HepG2 (cell line): ENCODE data around the gene MYD88. TPM values are rescaled to one million over a fixed set of nuclear protein-coding genes. Genes with fewer than 3 reads are reported as not detected.

ENCODE experiments used
- ARNTL ChIP-seq: sonication (generic); formaldehyde crosslinking; IDR thresholded peaks from 2 replicates; pipeline ENCODE4 v1.4.0; 2020; ENCODE audit warnings: mild to moderate bottlenecking, missing genetic modification reagents
- GATAD1 ChIP-seq: IDR thresholded peaks from 2 replicates; pipeline ENCODE4 v1.6.1; 2016; ENCODE audit warnings: missing genetic modification reagents, missing compliant biosample characterization
- IKZF4 ChIP-seq: sonication (generic); formaldehyde crosslinking; IDR thresholded peaks from 2 replicates; pipeline ENCODE4 v1.5.1; 2020; ENCODE audit warnings: borderline replicate concordance, mild to moderate bottlenecking, low read depth, missing genetic modification reagents; ENCODE audit errors: not compliant biosample characterization
- IKZF5 ChIP-seq: IDR thresholded peaks from 2 replicates; pipeline ENCODE4 v1.6.1; 2018; ENCODE audit warnings: missing genetic modification reagents, mild to moderate bottlenecking, missing compliant biosample characterization
- KDM5A ChIP-seq: fragments of 200-600 bp; sonication (generic); IDR thresholded peaks from 2 replicates; pipeline ENCODE4 v1.7.0; 2018; ENCODE audit warnings: antibody characterized with exemption, mild to moderate bottlenecking, low read length, borderline replicate concordance
- MED8 ChIP-seq: sonication (generic); formaldehyde crosslinking; IDR thresholded peaks from 2 replicates; pipeline ENCODE4 v1.8.1; 2023; ENCODE audit warnings: mild to moderate bottlenecking, missing genetic modification reagents; ENCODE audit not compliant: insufficient replicate concordance
- MIER3 ChIP-seq: IDR thresholded peaks from 2 replicates; pipeline ENCODE4 v1.6.1; 2016; ENCODE audit warnings: missing compliant biosample characterization, borderline replicate concordance
- SALL2 ChIP-seq: sonication (generic); formaldehyde crosslinking; IDR thresholded peaks from 2 replicates; pipeline ENCODE4 v1.8.1; 2023; ENCODE audit warnings: mild to moderate bottlenecking, missing genetic modification reagents, inconsistent platforms
- TBX3 ChIP-seq: fragments of 450-650 bp; IDR thresholded peaks from 2 replicates; pipeline ENCODE4 v1.6.1; 2017; ENCODE audit warnings: antibody characterized with exemption, mild to moderate bottlenecking, inconsistent platforms, borderline replicate concordance
- TCF7L2 ChIP-seq: IDR thresholded peaks from 2 replicates; pipeline ENCODE4 v1.6.1; 2011; ENCODE audit warnings: mild to moderate bottlenecking, low read depth, low read length, moderate library complexity
- ZMAT3 ChIP-seq: sonication (generic); formaldehyde crosslinking; conservative IDR thresholded peaks from 2 replicates; pipeline ENCODE4 v1.7.0; 2021; ENCODE audit warnings: missing genetic modification reagents
- ZMYM4 ChIP-seq: sonication (generic); formaldehyde crosslinking; IDR thresholded peaks from 2 replicates; pipeline ENCODE4 v1.8.1; 2023; ENCODE audit warnings: mild to moderate bottlenecking, missing genetic modification reagents
- ZNF232 ChIP-seq: sonication (generic); formaldehyde crosslinking; IDR thresholded peaks from 2 replicates; pipeline ENCODE4 v1.4.0; 2020; ENCODE audit warnings: missing genetic modification reagents, borderline replicate concordance
- ZNF709 ChIP-seq: sonication (generic); formaldehyde crosslinking; IDR thresholded peaks from 2 replicates; pipeline ENCODE4 v1.5.0; 2020; ENCODE audit warnings: mild to moderate bottlenecking, missing genetic modification reagents
- ZNF766 ChIP-seq: sonication (generic); formaldehyde crosslinking; IDR thresholded peaks from 2 replicates; pipeline ENCODE4 v1.5.0; 2020; ENCODE audit warnings: missing genetic modification reagents, borderline replicate concordance
- ZNF781 ChIP-seq: sonication (generic); formaldehyde crosslinking; IDR thresholded peaks from 2 replicates; pipeline ENCODE4 v1.5.1; 2020; ENCODE audit warnings: borderline replicate concordance, mild to moderate bottlenecking, missing genetic modification reagents; ENCODE audit errors: not compliant biosample characterization
- polyA plus RNA-seq, 8 experiments: library from polyadenylated mRNA; depleted of rRNA in 3 of 8; stranded (reverse) in 7 of 8; unstranded in 1 of 8; fragments of >200 nt; fragmentation: Illumina TruSeq in 4 of 8; extraction: Trizol in 4 of 8; gene quantifications; 2 replicates each; pipeline versions ENCODE4 v1.2.1 to v1.2.3, GENCODE V29; 2011 to 2016; ENCODE audit warnings: low read depth in 4 of 8, missing spikeins in 1 of 8, mixed read lengths in 1 of 8; ENCODE audit not compliant: insufficient read depth in 1 of 8
- total RNA-seq, 5 experiments: library from RNA; depleted of rRNA; stranded (reverse); fragments of >200 nt; fragmentation: Illumina TruSeq; extraction: Trizol; gene quantifications; 2 replicates each; pipeline ENCODE4 v1.2.3, GENCODE V29; 2016; ENCODE audit warnings: low read depth in 1 of 5
- TF ChIP-seq, protein P1 (sequence below): sonication (generic); formaldehyde crosslinking; IDR thresholded peaks from 2 replicates; pipeline ENCODE4 v1.5.1; 2020; ENCODE audit warnings: missing genetic modification reagents, mild to moderate bottlenecking, borderline replicate concordance
- TF ChIP-seq, protein P2 (sequence below): sonication (generic); formaldehyde crosslinking; conservative IDR thresholded peaks from 2 replicates; pipeline ENCODE4 v1.4.0; 2020; ENCODE audit warnings: mild to moderate bottlenecking, missing genetic modification reagents, moderate library complexity

Gene MYD88
- total and polyA plus RNA-seq, 2 of the 13 experiments (the other 11 are each of a cell fraction or from before 2014, with no cell fraction given) = 7.6 to 32.7 TPM

- peak; percentile 88 for TF ChIP-seq IKZF5 (CRISPR knock-in tag)
- TF ChIP-seq IKZF4 = peak; percentile 23
- no peak for TF ChIP-seq ZNF766 (CRISPR knock-in tag)
- peak; percentile 65; the same call in 1 of the 2 replicates for TF ChIP-seq ZMYM4 (CRISPR knock-in tag)
- TF ChIP-seq, protein P1, sequence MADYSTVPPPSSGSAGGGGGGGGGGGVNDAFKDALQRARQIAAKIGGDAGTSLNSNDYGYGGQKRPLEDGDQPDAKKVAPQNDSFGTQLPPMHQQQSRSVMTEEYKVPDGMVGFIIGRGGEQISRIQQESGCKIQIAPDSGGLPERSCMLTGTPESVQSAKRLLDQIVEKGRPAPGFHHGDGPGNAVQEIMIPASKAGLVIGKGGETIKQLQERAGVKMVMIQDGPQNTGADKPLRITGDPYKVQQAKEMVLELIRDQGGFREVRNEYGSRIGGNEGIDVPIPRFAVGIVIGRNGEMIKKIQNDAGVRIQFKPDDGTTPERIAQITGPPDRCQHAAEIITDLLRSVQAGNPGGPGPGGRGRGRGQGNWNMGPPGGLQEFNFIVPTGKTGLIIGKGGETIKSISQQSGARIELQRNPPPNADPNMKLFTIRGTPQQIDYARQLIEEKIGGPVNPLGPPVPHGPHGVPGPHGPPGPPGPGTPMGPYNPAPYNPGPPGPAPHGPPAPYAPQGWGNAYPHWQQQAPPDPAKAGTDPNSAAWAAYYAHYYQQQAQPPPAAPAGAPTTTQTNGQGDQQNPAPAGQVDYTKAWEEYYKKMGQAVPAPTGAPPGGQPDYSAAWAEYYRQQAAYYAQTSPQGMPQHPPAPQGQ (CRISPR knock-in tag) = no peak
- no peak for TF ChIP-seq ZNF709 (CRISPR knock-in tag)
- no peak for TF ChIP-seq ZNF781 (CRISPR knock-in tag)
- no peak for TF ChIP-seq ZNF232
- TF ChIP-seq TBX3 = peak; percentile 38; the same call in 1 of the 2 replicates
- no peak for TF ChIP-seq ZMAT3 (CRISPR knock-in tag)
- TF ChIP-seq, protein P2, sequence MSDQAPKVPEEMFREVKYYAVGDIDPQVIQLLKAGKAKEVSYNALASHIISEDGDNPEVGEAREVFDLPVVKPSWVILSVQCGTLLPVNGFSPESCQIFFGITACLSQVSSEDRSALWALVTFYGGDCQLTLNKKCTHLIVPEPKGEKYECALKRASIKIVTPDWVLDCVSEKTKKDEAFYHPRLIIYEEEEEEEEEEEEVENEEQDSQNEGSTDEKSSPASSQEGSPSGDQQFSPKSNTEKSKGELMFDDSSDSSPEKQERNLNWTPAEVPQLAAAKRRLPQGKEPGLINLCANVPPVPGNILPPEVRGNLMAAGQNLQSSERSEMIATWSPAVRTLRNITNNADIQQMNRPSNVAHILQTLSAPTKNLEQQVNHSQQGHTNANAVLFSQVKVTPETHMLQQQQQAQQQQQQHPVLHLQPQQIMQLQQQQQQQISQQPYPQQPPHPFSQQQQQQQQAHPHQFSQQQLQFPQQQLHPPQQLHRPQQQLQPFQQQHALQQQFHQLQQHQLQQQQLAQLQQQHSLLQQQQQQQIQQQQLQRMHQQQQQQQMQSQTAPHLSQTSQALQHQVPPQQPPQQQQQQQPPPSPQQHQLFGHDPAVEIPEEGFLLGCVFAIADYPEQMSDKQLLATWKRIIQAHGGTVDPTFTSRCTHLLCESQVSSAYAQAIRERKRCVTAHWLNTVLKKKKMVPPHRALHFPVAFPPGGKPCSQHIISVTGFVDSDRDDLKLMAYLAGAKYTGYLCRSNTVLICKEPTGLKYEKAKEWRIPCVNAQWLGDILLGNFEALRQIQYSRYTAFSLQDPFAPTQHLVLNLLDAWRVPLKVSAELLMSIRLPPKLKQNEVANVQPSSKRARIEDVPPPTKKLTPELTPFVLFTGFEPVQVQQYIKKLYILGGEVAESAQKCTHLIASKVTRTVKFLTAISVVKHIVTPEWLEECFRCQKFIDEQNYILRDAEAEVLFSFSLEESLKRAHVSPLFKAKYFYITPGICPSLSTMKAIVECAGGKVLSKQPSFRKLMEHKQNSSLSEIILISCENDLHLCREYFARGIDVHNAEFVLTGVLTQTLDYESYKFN (CRISPR knock-in tag) = peak; percentile 100
- peak; percentile 15; the same call in 1 of the 2 replicates for TF ChIP-seq KDM5A
- TF ChIP-seq MED8 (CRISPR knock-in tag) = peak; percentile 89
- TF ChIP-seq GATAD1 (CRISPR knock-in tag) = peak; percentile 50; the same call in 1 of the 2 replicates
- peak; percentile 45; the same call in 1 of the 2 replicates for TF ChIP-seq MIER3 (CRISPR knock-in tag)
- TF ChIP-seq TCF7L2 = peak; percentile 31; the same call in 1 of the 2 replicates
- no peak for TF ChIP-seq ARNTL (CRISPR knock-in tag)
- no peak for TF ChIP-seq SALL2
Observed at GRCh38 chr3:38133557-38134405, 4.7 kb upstream of the MYD88 start (continued).
